UCSD-AML1 (cell line): ENCODE data around the gene GSAP.
"Not testable (repeated sequence)": the region's sequence is repeated elsewhere in the genome, so short reads cannot be mapped to it uniquely, and the experiment has no call there.

Experiments
- DNase-seq: peaks from one replicate; lab custom pipeline; 2025; ENCODE audit not compliant: unreplicated experiment; lab: John Stamatoyannopoulos, UW

GSAP gene

GRCh38 chr7:77360969-77361368 is 55.2 kb downstream of the GSAP start:
- no peak for DNase-seq

GRCh38 chr7:77360104-77360503 is 56.0 kb downstream of the GSAP start:
- no peak for DNase-seq

GRCh38 chr7:77359599-77359998 is 56.5 kb downstream of the GSAP start:
- DNase-seq = no peak

GRCh38 chr7:77354914-77355313 is 61.2 kb downstream of the GSAP start:
- no peak for DNase-seq

- no peak for DNase-seq
These were observed 61.7 kb downstream of the GSAP start for GRCh38 chr7:77354484-77354883.

- DNase-seq = no peak
These were observed 62.2 kb downstream of the GSAP start for GRCh38 chr7:77353911-77354310.

- DNase-seq = no peak
These were observed 62.8 kb downstream of the GSAP start for GRCh38 chr7:77353407-77353721.

- DNase-seq = no peak
These were observed 63.3 kb downstream of the GSAP start for GRCh38 chr7:77352665-77353406.

GRCh38 chr7:77351539-77352004 is 64.6 kb downstream of the GSAP start:
- peak; percentile 53 for DNase-seq

GRCh38 chr7:77349141-77349540 is 67.0 kb downstream of the GSAP start:
- DNase-seq = no peak

GRCh38 chr7:77348371-77348813 is 67.8 kb downstream of the GSAP start:
- DNase-seq = no peak

GRCh38 chr7:77346441-77346840 is 69.7 kb downstream of the GSAP start:
- no peak for DNase-seq

- DNase-seq = not testable (repeated sequence)
These were observed 70.7 kb downstream of the GSAP start for GRCh38 chr7:77345426-77345825.

- no peak for DNase-seq
These were observed 76.4 kb downstream of the GSAP start for GRCh38 chr7:77339726-77340125.

GRCh38 chr7:77338883-77339629 is 77.1 kb downstream of the GSAP start:
- DNase-seq = no peak

- no peak for DNase-seq
These were observed 77.9 kb downstream of the GSAP start for GRCh38 chr7:77338260-77338659.

GRCh38 chr7:77337456-77337990 is 78.6 kb downstream of the GSAP start:
- no peak for DNase-seq

- no peak for DNase-seq
These were observed 80.6 kb downstream of the GSAP start for GRCh38 chr7:77335581-77335980.

- not testable (repeated sequence) for DNase-seq
These were observed 82.1 kb downstream of the GSAP start for GRCh38 chr7:77334039-77334438.

GRCh38 chr7:77331938-77332695 is 84.0 kb downstream of the GSAP start:
- peak; percentile 30 for DNase-seq

- DNase-seq = no peak
These were observed 85.8 kb downstream of the GSAP start for GRCh38 chr7:77330169-77330882.
